Caco-2 (cell line): ENCODE data around the gene C2orf76. TPM values are rescaled to one million over a fixed set of nuclear protein-coding genes. Genes with fewer than 3 reads are reported as not detected.

Experiments
- BruUV-seq: library from RNA; stranded (reverse); fragments of 400-500 nt; replicated peaks from 2 replicates; lab custom pipeline; 2021; lab: Mats Ljungman, UMichigan
- CTCF ChIA-PET: fragments of 300-600 bp; sonication (Branson Sonifier 250); formaldehyde crosslinking; loops from one replicate; lab custom pipeline; 2022; ENCODE audit warnings: antibody characterized with exemption; lab: Charles Lee
- POLR2A ChIA-PET: fragments of 300-600 bp; sonication (Branson Sonifier 250); formaldehyde crosslinking; loops from one replicate; lab custom pipeline; 2022; ENCODE audit warnings: antibody characterized with exemption; lab: Charles Lee
- DNase-seq, 2 experiments: peaks; one replicate each; pipeline versions ENCODE4 v3.0.0 to v3.0.0-alpha.2; 2020 to 2022
- H3K27me3 ChIP-seq: replicated peaks from 2 replicates; pipeline ENCODE4 v1.6.0; 2011; ENCODE audit warnings: low read length; ENCODE audit not compliant: control insufficient read depth, insufficient read depth
- H3K36me3 ChIP-seq: 2 replicates; pipeline ENCODE4 v1.5.1; 2011; ENCODE audit warnings: low read length; ENCODE audit not compliant: control insufficient read depth, insufficient read depth
- H3K4me1 ChIP-seq: fragments of 250-450 bp; sonication (Bioruptor Pico); 2 replicates; pipeline ENCODE4 v1.5.1; 2020; ENCODE audit warnings: mild to moderate bottlenecking
- H3K4me3 ChIP-seq: 2 replicates; pipeline ENCODE4 v1.5.1; 2011; ENCODE audit warnings: low read depth, mild to moderate bottlenecking, control low read depth, low read length
- H3K9me3 ChIP-seq: fragments of 250-450 bp; sonication (Bioruptor Pico); 2 replicates; pipeline ENCODE4 v1.5.1; 2020; ENCODE audit warnings: mild to moderate bottlenecking, moderate library complexity
- H3K27ac Mint-ChIP-seq: one replicate; pipeline ENCODE4 v1.8.0; 2022; ENCODE audit warnings: mixed read lengths; ENCODE audit not compliant: unreplicated experiment
- H3K27me3 Mint-ChIP-seq: one replicate; pipeline ENCODE4 v1.8.0; 2022; ENCODE audit warnings: mixed read lengths; ENCODE audit not compliant: insufficient read depth, unreplicated experiment
- H3K36me3 Mint-ChIP-seq: one replicate; pipeline ENCODE4 v1.8.0; 2022; ENCODE audit warnings: mild to moderate bottlenecking, mixed read lengths; ENCODE audit not compliant: insufficient read depth, unreplicated experiment
- H3K4me1 Mint-ChIP-seq: one replicate; pipeline ENCODE4 v1.8.0; 2022; ENCODE audit warnings: low read depth, mixed read lengths; ENCODE audit not compliant: unreplicated experiment
- H3K4me3 Mint-ChIP-seq: one replicate; pipeline ENCODE4 v1.8.0; 2022; ENCODE audit warnings: mild to moderate bottlenecking, moderate library complexity, mixed read lengths; ENCODE audit not compliant: unreplicated experiment
- H3K9me3 Mint-ChIP-seq: one replicate; pipeline ENCODE4 v1.8.0; 2022; ENCODE audit warnings: mixed read lengths; ENCODE audit not compliant: unreplicated experiment
- CTCF ChIP-seq, 2 experiments: fragments of 200-600 bp in 1 of 2; IDR thresholded peaks; 1 replicate in 1 of 2; 2 replicates in 1 of 2; pipeline versions ENCODE4 v1.5.1 to v1.8.0; 2011 to 2022; ENCODE audit warnings: antibody characterized with exemption in 1 of 2, control low read depth in 1 of 2, inconsistent platforms in 1 of 2, low read depth in 1 of 2, low read length in 1 of 2, mild to moderate bottlenecking in 1 of 2, moderate library complexity in 1 of 2; ENCODE audit not compliant: insufficient read depth in 1 of 2, severe bottlenecking in 1 of 2, unreplicated experiment in 1 of 2
- intact Hi-C: fragments of 100-400 bp; cut with micrococcal nuclease; formaldehyde crosslinking; loops from one replicate; pipeline ENCODE4 v1.10.0; 2022; ENCODE audit not compliant: unreplicated experiment
- total RNA-seq: library from RNA; stranded (reverse); gene quantifications from 2 replicates; pipeline ENCODE4 v1.2.3, GENCODE V29; 2022

The C2orf76 gene
- total RNA-seq, 1 experiment from 2014 or later: 6.5 TPM

- POLR2A ChIA-PET: no interaction called here
- Histone ChIP-seq H3K36me3 (peaks cover 2% of the 10 kb centered on the region; the same call in 1 of the 2 replicates), H3K27me3 (no peaks in the 10 kb centered on the region), H3K9me3 (no peaks in the 10 kb centered on the region), H3K4me1 (peaks cover 45% of the 10 kb centered on the region), H3K4me3 (no peak overlapping the region)
- Mint-ChIP-seq H3K36me3 (peaks cover 5% of the 10 kb centered on the region), H3K4me3 (no peak overlapping the region), H3K27me3 (no peaks in the 10 kb centered on the region), H3K4me1 (peaks cover 22% of the 10 kb centered on the region), H3K9me3 (no peaks in the 10 kb centered on the region), H3K27ac (peak overlapping the region; percentile 91)
- CTCF ChIA-PET: no interaction called here
- no TSS peak for BruUV-seq
- no peak for TF ChIP-seq CTCF (IDR thresholded peaks at IDR 0.05; ENCODE audit: insufficient read depth in 1 of 2, low read depth in 1 of 2, low read length in 1 of 2, severe bottlenecking in 1 of 2, unreplicated experiment in 1 of 2)
- intact Hi-C loops: no loop called here
- no peak for DNase-seq
These were observed 110.1 kb downstream of the C2orf76 start for GRCh38 chr2:119256582-119256921.

- intact Hi-C loops: no loop called here
- peaks cover 45% of the 10 kb centered on the region for H3K4me1 ChIP-seq
These were observed 110.7 kb downstream of the C2orf76 start for GRCh38 chr2:119255760-119256581.

GRCh38 chr2:119254601-119255080 is 112.0 kb downstream of the C2orf76 start:
- intact Hi-C loops: no loop called here
- Histone ChIP-seq H3K36me3 (peaks cover 2% of the 10 kb centered on the region; the same call in 1 of the 2 replicates), H3K27me3 (no peaks in the 10 kb centered on the region), H3K4me1 (peaks cover 41% of the 10 kb centered on the region), H3K9me3 (no peaks in the 10 kb centered on the region), H3K4me3 (no peak overlapping the region)
- DNase-seq: no peak
- Mint-ChIP-seq H3K4me3 (no peak overlapping the region), H3K27ac (no peak overlapping the region), H3K27me3 (no peaks in the 10 kb centered on the region), H3K36me3 (peaks cover 5% of the 10 kb centered on the region), H3K9me3 (no peaks in the 10 kb centered on the region), H3K4me1 (peaks cover 22% of the 10 kb centered on the region)
- no peak for TF ChIP-seq CTCF (IDR thresholded peaks at IDR 0.05; ENCODE audit: insufficient read depth in 1 of 2, low read depth in 1 of 2, low read length in 1 of 2, severe bottlenecking in 1 of 2, unreplicated experiment in 1 of 2)
- no TSS peak for BruUV-seq
- POLR2A ChIA-PET: no interaction called here
- CTCF ChIA-PET: no interaction called here

More at GRCh38 chr2:119255760-119256581, 110.7 kb downstream of the C2orf76 start:
- TF ChIP-seq CTCF (IDR thresholded peaks at IDR 0.05; ENCODE audit: insufficient read depth in 1 of 2, low read depth in 1 of 2, low read length in 1 of 2, severe bottlenecking in 1 of 2, unreplicated experiment in 1 of 2): no peak
- no peak overlapping the region for H3K4me3 Mint-ChIP-seq
- no peak for DNase-seq
- H3K27me3 Mint-ChIP-seq: no peaks in the 10 kb centered on the region
- BruUV-seq: no TSS peak
- H3K4me1 Mint-ChIP-seq: peaks cover 22% of the 10 kb centered on the region
- POLR2A ChIA-PET: interaction anchor here (1.0 kb wide), 1 partner anchor 32 kb away, joined by 6 read pairs; the partner anchor contains the start of gene STEAP3
- no peaks in the 10 kb centered on the region for H3K9me3 Mint-ChIP-seq
- H3K27me3 ChIP-seq: no peaks in the 10 kb centered on the region
- H3K4me3 ChIP-seq: no peak overlapping the region
- CTCF ChIA-PET: no interaction called here
- H3K36me3 ChIP-seq: peaks cover 2% of the 10 kb centered on the region; the same call in 1 of the 2 replicates
- peaks cover 5% of the 10 kb centered on the region for H3K36me3 Mint-ChIP-seq
- no peaks in the 10 kb centered on the region for H3K9me3 ChIP-seq
- peak overlapping the region; percentile 91 for H3K27ac Mint-ChIP-seq
